ENCODE results near the gene TOP3B.
"Not testable (repeated sequence)": the region's sequence is repeated elsewhere in the genome, so short reads cannot be mapped to it uniquely, and the experiment has no call there.

TOP3B gene

GRCh38 chr22:21942407-21943343, 39.9 kb downstream of the TOP3B start:
- DNase-seq: no peak

- DNase-seq: no peak
Measured at GRCh38 chr22:21941921-21942320, 40.7 kb downstream of the TOP3B start.

DNA sequence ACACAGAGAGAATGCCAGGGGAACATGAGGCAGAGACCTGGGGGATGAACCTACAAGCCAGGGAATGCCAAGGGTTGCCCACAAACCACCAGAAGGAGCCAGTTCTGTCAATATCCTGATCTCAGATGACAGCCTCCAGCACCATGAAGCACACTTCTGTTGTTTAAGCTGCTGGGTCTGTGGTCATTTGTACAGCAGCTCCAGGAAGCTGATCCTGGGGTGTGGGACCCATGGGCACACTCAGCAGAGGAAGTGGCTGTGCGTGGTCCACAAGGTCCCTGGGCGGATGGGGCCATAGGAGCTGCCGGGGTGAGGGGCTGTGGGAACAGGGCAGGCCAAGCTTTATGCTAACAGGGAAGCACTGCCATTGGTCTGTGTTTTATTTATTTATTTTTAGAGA, 42.1 kb downstream of the TOP3B start:
- no peak for DNase-seq

DNA sequence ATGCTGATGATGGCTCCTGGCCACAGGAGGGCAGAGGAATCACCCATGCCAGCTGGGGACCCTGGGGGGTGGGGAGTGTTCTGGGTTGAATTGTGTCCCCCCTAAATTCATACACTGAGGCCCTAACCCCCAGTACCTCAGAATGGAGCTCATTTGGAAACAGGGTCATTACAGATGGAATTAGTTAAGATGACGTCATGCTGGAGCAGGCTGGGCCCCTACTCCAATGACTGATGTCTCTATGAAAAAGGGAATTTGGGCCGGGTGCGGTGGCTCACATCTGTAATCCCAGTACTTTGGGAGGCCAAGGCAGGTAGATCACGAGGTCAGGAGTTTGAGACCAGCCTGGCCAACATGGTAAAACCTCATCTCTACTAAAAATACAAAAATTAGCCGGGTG, 42.7 kb downstream of the TOP3B start:
- DNase-seq: not testable (repeated sequence)

- DNase-seq: no peak
Measured at GRCh38 chr22:21939461-21939913, 43.1 kb downstream of the TOP3B start.

- no peak for DNase-seq
Measured at GRCh38 chr22:21938906-21939305, 43.7 kb downstream of the TOP3B start.

DNA sequence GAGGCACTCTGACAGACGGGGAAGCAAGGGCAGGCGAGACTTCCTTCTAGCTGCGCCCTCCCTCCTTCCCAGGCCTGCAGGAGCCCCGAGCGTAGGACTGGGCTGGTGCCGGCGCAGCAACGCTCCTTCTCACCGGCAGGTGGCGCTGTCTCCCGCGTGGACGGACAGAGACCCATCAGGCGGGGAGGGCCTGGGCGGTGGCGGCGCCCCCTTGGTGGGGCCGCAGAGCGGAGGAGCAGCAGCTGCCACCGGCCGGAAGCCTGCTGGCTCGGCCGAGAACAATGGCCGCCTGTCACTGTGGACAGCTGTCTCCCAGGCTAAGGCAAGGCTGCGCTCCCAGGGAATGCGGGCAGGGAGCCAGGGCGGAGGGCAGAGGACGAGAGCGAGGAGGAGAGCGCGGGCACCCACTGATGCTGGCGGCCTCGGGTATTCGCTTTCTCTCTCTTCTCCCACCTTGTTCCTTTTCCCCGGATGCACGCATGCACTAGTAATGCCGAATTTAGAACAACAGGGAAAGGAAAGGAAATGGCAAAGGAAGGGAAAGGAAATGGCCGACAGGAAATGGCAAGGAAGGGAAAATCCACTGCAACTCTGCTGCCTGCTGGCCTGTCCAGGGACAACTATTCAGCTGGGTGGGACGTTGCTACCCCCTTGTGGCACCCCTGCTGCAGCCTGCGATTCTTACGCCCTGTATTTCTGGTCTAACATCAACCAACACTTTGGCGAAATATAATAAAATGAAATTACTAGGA, 44.3 kb downstream of the TOP3B start:
- DNase-seq: peak; percentile 96

DNA sequence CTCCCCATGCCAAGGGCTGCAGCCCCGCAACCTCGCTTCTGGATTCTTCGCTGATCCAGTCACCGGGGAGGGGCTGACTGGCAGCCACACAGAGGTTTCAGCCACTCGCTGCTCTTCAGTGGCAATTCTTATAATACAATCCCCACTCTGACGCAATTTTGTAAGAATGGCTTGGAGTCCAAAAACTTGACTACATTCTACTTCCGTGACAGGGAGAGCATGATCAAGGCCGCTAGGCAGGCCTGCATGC, 44.8 kb downstream of the TOP3B start:
- DNase-seq: no peak

DNA sequence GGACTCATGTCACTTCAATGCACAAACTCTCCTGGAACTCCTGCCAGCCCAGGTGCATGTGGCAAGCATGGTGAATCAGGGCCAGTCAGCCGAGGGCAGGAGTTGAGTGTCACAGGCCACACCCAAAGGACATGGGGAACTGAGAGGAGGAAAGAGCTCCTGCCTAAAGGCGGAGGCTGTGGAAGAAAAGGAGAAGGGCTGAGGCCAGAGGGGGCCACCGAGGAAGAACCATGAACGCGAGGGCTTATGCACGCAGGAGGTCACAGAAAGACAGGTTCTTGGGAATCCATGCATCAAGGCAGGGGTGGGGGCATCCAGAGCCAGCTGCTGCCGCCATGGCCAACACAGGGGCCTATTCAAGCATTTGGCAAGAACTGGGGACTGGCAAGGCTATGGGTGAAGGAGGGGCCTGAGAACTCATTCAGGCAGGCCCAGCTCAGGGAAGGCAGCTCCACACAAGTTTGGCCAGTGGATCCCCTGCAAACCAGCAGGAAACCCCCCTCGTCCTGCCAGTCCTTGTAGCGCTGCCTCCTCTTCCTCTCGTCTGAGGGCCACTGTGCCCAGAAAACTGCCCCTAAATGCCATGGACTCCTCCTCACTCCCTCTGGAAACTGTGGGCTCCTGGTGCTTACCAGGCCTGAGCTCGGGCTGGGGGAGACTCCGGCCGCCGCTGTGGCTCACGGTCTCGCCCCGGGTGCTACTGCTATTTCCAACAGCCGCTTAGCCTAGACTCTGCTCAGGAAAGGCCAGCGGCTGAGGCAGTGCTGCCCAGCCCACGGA, 45.4 kb downstream of the TOP3B start:
- DNase-seq: no peak

DNA sequence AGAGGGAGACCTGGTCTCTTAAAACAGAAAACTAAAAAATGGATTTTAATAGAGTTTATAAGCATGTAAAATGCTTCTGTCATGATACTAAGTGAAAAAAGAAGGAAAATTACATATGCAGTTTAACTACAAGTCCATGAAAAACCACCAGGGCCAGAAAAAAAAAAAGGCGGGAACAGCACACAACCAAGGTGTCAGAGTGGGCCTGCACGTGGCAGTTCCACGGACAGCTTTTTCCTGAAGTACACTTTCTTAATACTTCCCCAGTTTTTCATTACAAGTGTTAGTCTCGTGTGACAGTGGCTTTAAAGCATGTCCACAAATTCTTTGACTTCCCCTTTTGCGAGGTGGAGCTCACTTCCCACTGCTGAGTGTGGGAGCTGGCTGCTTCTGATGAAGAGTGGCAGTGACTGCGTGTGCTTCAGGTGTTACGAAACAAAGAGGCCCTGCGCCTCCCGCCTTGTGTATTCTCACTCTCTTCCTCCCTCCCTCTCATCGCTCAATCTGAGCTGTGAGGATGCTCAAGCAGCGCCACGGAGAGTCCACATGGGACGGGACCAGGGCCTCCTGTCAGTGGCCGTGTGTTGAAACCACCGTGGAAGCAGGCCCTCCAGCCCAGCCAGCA, 46.3 kb downstream of the TOP3B start:
- no peak for DNase-seq

GRCh38 chr22:21933910-21934309, 48.7 kb downstream of the TOP3B start:
- DNase-seq: no peak

DNA sequence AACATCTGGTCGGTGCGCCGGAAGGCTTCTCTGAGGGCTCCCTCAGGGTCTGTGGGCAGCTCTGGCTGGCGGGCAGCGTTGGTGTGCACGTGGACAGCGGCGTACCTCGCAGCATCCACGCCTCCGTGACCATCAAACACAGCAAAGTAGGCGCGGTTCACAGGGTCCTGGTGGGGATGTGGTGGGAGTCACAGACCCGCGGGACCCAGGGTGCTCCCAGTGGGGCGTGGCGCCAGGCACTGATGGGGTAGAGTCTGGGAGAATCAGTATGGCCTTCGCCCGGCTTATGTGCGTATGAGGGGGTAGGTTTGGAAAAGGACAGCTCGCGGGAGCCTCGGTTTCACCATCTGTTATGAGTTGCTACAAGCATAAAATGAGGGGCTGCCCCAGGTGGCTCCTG, 49.2 kb downstream of the TOP3B start:
- DNase-seq: no peak

- no peak for DNase-seq
Measured at GRCh38 chr22:21932347-21932746, 50.2 kb downstream of the TOP3B start.

DNA sequence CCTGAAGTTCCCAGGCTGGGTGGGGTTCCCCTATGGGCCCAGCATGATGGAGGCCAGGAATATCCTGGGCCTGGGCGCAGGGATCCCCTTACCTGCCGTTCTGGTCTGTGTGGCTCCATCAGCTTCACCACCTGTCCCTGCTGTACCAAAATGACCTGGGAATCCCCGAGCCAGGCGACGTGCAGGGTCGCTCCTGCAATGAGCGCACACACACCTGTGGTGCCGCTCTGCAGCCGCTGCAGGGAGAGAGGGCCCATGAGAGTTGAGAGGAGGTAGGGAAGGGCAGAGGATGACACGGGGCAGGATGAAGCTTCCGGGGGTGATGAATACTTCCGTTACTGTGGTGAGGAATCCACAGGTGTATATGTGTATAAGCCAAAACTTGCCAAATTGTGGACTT, 51.5 kb downstream of the TOP3B start:
- DNase-seq: no peak

DNA sequence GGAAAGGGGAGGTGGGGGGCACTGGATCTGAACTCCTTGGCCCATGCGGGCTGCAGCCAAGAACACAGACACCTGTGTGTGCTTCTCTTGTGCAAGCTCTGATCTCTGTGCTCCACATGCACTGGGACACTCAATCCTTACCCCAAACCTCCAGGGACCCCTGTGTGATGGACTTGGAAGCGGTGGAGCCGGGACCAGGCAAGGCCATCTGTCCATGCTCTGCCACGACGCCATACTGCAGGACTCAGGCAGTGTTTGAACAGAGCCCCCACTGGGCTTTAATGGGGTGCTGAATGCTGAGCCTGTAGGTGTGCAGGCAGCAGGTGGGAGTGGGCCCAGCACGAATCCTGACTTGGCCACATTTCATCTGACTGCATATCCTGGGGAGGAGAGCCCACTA, 53.3 kb downstream of the TOP3B start:
- no peak for DNase-seq

GRCh38 chr22:21928048-21928447, 54.5 kb downstream of the TOP3B start:
- DNase-seq: no peak

- DNase-seq: no peak
Measured at GRCh38 chr22:21927174-21927823, 55.3 kb downstream of the TOP3B start.

- DNase-seq: no peak
Measured at GRCh38 chr22:21926728-21927127, 55.9 kb downstream of the TOP3B start.

DNA sequence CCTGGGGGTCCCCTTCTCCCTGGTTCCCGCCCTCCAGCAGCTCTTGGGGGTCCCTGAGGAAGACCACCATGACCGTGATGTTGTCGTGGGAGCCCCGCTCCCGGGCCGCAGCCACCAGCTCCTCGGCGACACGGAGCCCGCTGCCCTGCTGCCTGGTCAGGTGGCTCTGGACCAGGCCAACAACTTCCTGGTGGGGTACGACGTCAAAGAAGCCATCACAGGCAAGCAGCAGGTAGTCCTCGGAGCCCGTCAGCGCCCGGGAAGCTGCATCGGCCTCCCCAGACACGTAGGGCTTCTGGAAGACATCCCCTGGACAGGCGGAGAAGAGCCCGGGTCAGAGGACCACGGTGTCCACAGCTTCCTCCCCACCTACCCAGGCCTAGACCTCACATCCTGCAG, 59.4 kb downstream of the TOP3B start:
- no peak for DNase-seq

GRCh38 chr22:21922370-21923162, 60.0 kb downstream of the TOP3B start:
- DNase-seq: no peak

- no peak for DNase-seq
Measured at GRCh38 chr22:21921729-21922128, 60.9 kb downstream of the TOP3B start.

Data from activated CD4-positive, CD25-positive, alpha-beta regulatory T cell treated with anti-CD3 and anti-CD28 coated beads, Interleukin-2, amount 50 U/mL, for 72 hours (primary cell).